GM21528 (cell line): ENCODE results near the gene GGPS1.
A peak's percentile ranks its signal among the peaks of the same experiment; 100 is the strongest.
"Not testable (repeated sequence)": the region's sequence is repeated elsewhere in the genome, so short reads cannot be mapped to it uniquely, and the experiment has no call there.

Experiments
- ATAC-seq: cut with Tn5 transposase; IDR thresholded peaks from one replicate; pipeline ENCODE4 v1.9.1; 2021; ENCODE audit warnings: mild to moderate bottlenecking, moderate library complexity; ENCODE audit not compliant: unreplicated experiment, low FRiP score

Gene GGPS1

GRCh38 chr1:235328271-235329138 lies at the start of gene GGPS1:
TSS of gene GGPS1 (plus strand) at chr1:235328570. CDS start at chr1:235335265, 6,695 bp downstream.
- ATAC-seq = peak; percentile 71

GRCh38 chr1:235278915-235279292 lies 49.5 kb upstream of the GGPS1 start:
- no peak for ATAC-seq

- ATAC-seq = no peak
Observed at GRCh38 chr1:235279694-235280093, 48.7 kb upstream of the GGPS1 start.

GRCh38 chr1:235280467-235280866 lies 47.9 kb upstream of the GGPS1 start:
- ATAC-seq = no peak

GRCh38 chr1:235283636-235284035 lies 44.7 kb upstream of the GGPS1 start:
- not testable (repeated sequence) for ATAC-seq

GRCh38 chr1:235284231-235284769 lies 44.1 kb upstream of the GGPS1 start:
- ATAC-seq = no peak

GRCh38 chr1:235286667-235287066 lies 41.7 kb upstream of the GGPS1 start:
- no peak for ATAC-seq

GRCh38 chr1:235287208-235287882 lies 41.0 kb upstream of the GGPS1 start:
- ATAC-seq = no peak

- no peak for ATAC-seq
Observed at GRCh38 chr1:235289859-235290739, 38.3 kb upstream of the GGPS1 start.

GRCh38 chr1:235290740-235291502 lies 37.4 kb upstream of the GGPS1 start:
- ATAC-seq = no peak

GRCh38 chr1:235291599-235292091 lies 36.7 kb upstream of the GGPS1 start:
- ATAC-seq = no peak

GRCh38 chr1:235292790-235293189 lies 35.6 kb upstream of the GGPS1 start:
- no peak for ATAC-seq

- ATAC-seq = no peak
Observed at GRCh38 chr1:235293322-235293942, 34.9 kb upstream of the GGPS1 start.

GRCh38 chr1:235295902-235296350 lies 32.4 kb upstream of the GGPS1 start:
- ATAC-seq = no peak

GRCh38 chr1:235296729-235297128 lies 31.6 kb upstream of the GGPS1 start:
- ATAC-seq = no peak

- no peak for ATAC-seq
Observed at GRCh38 chr1:235297579-235297978, 30.8 kb upstream of the GGPS1 start.

GRCh38 chr1:235298758-235299157 lies 29.6 kb upstream of the GGPS1 start:
- no peak for ATAC-seq

- no peak for ATAC-seq
Observed at GRCh38 chr1:235299169-235299858, 29.1 kb upstream of the GGPS1 start.

GRCh38 chr1:235302143-235302542 lies 26.2 kb upstream of the GGPS1 start:
- ATAC-seq = no peak
